ENCODE measurements around the gene LRRC51. TPM values are rescaled to one million over a fixed set of nuclear protein-coding genes. Genes with fewer than 3 reads are reported as not detected.

Gene LRRC51
- total RNA-seq, 1 donor from 2014 or later = 2.6 TPM

Small RNA genes lying within 50 kb of the gene (small RNA-seq; reads per million reads assigned to genes)
- gene MIR3165 = not detected
- not detected for gene RNU6-72P

Other genes with a start within 250 kb of the LRRC51 start
- gene DEFB108B, start 247.7 kb upstream of the LRRC51 start, total RNA-seq = not detected
- gene DEFB131B, start 202.4 kb upstream of the LRRC51 start, total RNA-seq = not detected
- 13.6 TPM for gene XNDC1N, start 152.3 kb upstream of the LRRC51 start, total RNA-seq
- 25.6 TPM for gene RNF121, start 151.8 kb upstream of the LRRC51 start, total RNA-seq
- gene IL18BP, start 81.9 kb upstream of the LRRC51 start, total RNA-seq = 3.1 TPM
- 177 TPM for gene NUMA1, start 308 bp upstream of the LRRC51 start, total RNA-seq
- 42.3 TPM for gene LAMTOR1, start 22.4 kb downstream of the LRRC51 start, total RNA-seq
- gene TOMT, start 25.1 kb downstream of the LRRC51 start, total RNA-seq = not detected
- 7.8 TPM for gene ANAPC15, start 31.8 kb downstream of the LRRC51 start, total RNA-seq
- 0.52 TPM for gene FOLR3, start 54.9 kb downstream of the LRRC51 start, total RNA-seq
- gene FOLR1, start 111.3 kb downstream of the LRRC51 start, total RNA-seq = 1.0 TPM
- 15.1 TPM for gene FOLR2, start 135.9 kb downstream of the LRRC51 start, total RNA-seq
- 50.6 TPM for gene INPPL1, start 143.9 kb downstream of the LRRC51 start, total RNA-seq
- gene PHOX2A, start 163.3 kb downstream of the LRRC51 start, total RNA-seq = not detected